Astrocyte (in vitro differentiated cells and primary cell): ENCODE data around the gene TTF2. TPM values are rescaled to one million over a fixed set of nuclear protein-coding genes. Genes with fewer than 3 reads are reported as not detected.

ENCODE experiments used
- DNase-seq: peaks from one replicate; pipeline ENCODE4 v3.0.0-alpha.2; 2010; ENCODE audit warnings: low read depth
- FAIRE-seq: peaks from 2 replicates; lab custom pipeline; 2011; peaks lifted over from hg19 to GRCh38; lab: Jason Lieb, UNC
- H2AFZ ChIP-seq: 2 replicates; pipeline ENCODE4 v1.6.0; 2012; ENCODE audit warnings: low read depth, low read length, inconsistent platforms
- H3K27ac ChIP-seq: 2 replicates; pipeline ENCODE4 v1.5.1; 2011; ENCODE audit warnings: low read depth, low read length, inconsistent platforms
- H3K27me3 ChIP-seq: 2 replicates; pipeline ENCODE4 v1.6.0; 2011; ENCODE audit warnings: low read length, inconsistent platforms; ENCODE audit not compliant: insufficient read depth
- H3K36me3 ChIP-seq: 2 replicates; pipeline ENCODE4 v1.5.1; 2011; ENCODE audit warnings: low read length, inconsistent platforms; ENCODE audit not compliant: insufficient read depth
- H3K4me1 ChIP-seq: 2 replicates; pipeline ENCODE4 v1.5.1; 2011; ENCODE audit warnings: low read length, inconsistent platforms; ENCODE audit not compliant: insufficient read depth
- H3K4me2 ChIP-seq: 2 replicates; pipeline ENCODE4 v1.6.0; 2012; ENCODE audit warnings: low read length, inconsistent platforms
- H3K4me3 ChIP-seq: 2 replicates; pipeline ENCODE4 v1.5.1; 2011; ENCODE audit warnings: low read depth, mild to moderate bottlenecking, low read length, inconsistent platforms; ENCODE audit not compliant: insufficient read depth
- H3K79me2 ChIP-seq: 2 replicates; pipeline ENCODE4 v1.6.0; 2012; ENCODE audit warnings: mild to moderate bottlenecking, low read length, inconsistent platforms; ENCODE audit not compliant: insufficient read depth
- H3K9ac ChIP-seq: 2 replicates; pipeline ENCODE4 v1.6.0; 2012; ENCODE audit warnings: mild to moderate bottlenecking, low read length, inconsistent platforms
- H3K9me3 ChIP-seq: 2 replicates; pipeline ENCODE4 v1.5.1; 2012; ENCODE audit warnings: low read depth, mild to moderate bottlenecking, low read length, inconsistent platforms; ENCODE audit not compliant: insufficient read depth
- H4K20me1 ChIP-seq: 2 replicates; pipeline ENCODE4 v1.6.0; 2012; ENCODE audit warnings: low read length, inconsistent platforms; ENCODE audit not compliant: insufficient read depth
- H3K27ac Mint-ChIP-seq: one replicate; pipeline ENCODE4 v1.8.0; 2021; ENCODE audit warnings: mild to moderate bottlenecking, mixed read lengths; ENCODE audit not compliant: unreplicated experiment
- H3K27me3 Mint-ChIP-seq: one replicate; pipeline ENCODE4 v1.8.0; 2021; ENCODE audit warnings: low read depth, mixed read lengths; ENCODE audit not compliant: unreplicated experiment
- H3K36me3 Mint-ChIP-seq: one replicate; pipeline ENCODE4 v1.8.0; 2021; ENCODE audit warnings: low read depth, mixed read lengths; ENCODE audit not compliant: unreplicated experiment
- H3K4me1 Mint-ChIP-seq: one replicate; pipeline ENCODE4 v1.8.0; 2021; ENCODE audit warnings: low read depth, mixed read lengths; ENCODE audit not compliant: unreplicated experiment
- H3K4me3 Mint-ChIP-seq: one replicate; pipeline ENCODE4 v1.8.0; 2021; ENCODE audit warnings: mild to moderate bottlenecking, moderate library complexity, mixed read lengths; ENCODE audit not compliant: unreplicated experiment
- H3K9me3 Mint-ChIP-seq: one replicate; pipeline ENCODE4 v1.8.0; 2021; ENCODE audit warnings: mild to moderate bottlenecking, mixed read lengths; ENCODE audit not compliant: unreplicated experiment
- CTCF ChIP-seq: IDR thresholded peaks from 2 replicates; pipeline ENCODE4 v1.5.1; 2011; ENCODE audit warnings: low read depth, mild to moderate bottlenecking, inconsistent platforms, low read length, moderate library complexity; ENCODE audit not compliant: insufficient read depth
- EZH2 ChIP-seq: IDR thresholded peaks from 2 replicates; pipeline ENCODE4 v1.6.1; 2012; ENCODE audit warnings: mild to moderate bottlenecking, low read length, inconsistent platforms; ENCODE audit not compliant: insufficient read depth
- total RNA-seq: library from RNA; stranded (reverse); gene quantifications from 2 replicates; pipeline ENCODE4 v1.2.1, GENCODE V29; 2021

TTF2 gene
- total RNA-seq, 1 donor from 2014 or later: 23.4 TPM

- TF ChIP-seq EZH2: no peak
- TF ChIP-seq CTCF: no peak
- H3K27ac Mint-ChIP-seq: no peak overlapping the region
- no peaks in the 10 kb centered on the region for H3K4me1 ChIP-seq
- H3K9me3 Mint-ChIP-seq: peaks cover 4% of the 10 kb centered on the region
- no peak overlapping the region for H3K4me3 ChIP-seq
- no peak overlapping the region for H3K4me2 ChIP-seq
- no peaks in the 10 kb centered on the region for H4K20me1 ChIP-seq
- FAIRE-seq (no peak), DNase-seq (no peak)
- no peak overlapping the region for H3K27ac ChIP-seq
- no peak overlapping the region for H3K4me3 Mint-ChIP-seq
- no peaks in the 10 kb centered on the region for H3K79me2 ChIP-seq
- no peaks in the 10 kb centered on the region for H3K27me3 ChIP-seq
- no peak overlapping the region for H2AFZ ChIP-seq
- H3K36me3 ChIP-seq: no peaks in the 10 kb centered on the region
- no peak overlapping the region for H3K9ac ChIP-seq
- H3K9me3 ChIP-seq: no peaks in the 10 kb centered on the region
- peaks cover 7% of the 10 kb centered on the region for H3K36me3 Mint-ChIP-seq
- peaks cover 2% of the 10 kb centered on the region for H3K27me3 Mint-ChIP-seq
- H3K4me1 Mint-ChIP-seq: peaks cover 8% of the 10 kb centered on the region
Measured at GRCh38 chr1:117030271-117030877, 29.8 kb upstream of the TTF2 start.

DNA sequence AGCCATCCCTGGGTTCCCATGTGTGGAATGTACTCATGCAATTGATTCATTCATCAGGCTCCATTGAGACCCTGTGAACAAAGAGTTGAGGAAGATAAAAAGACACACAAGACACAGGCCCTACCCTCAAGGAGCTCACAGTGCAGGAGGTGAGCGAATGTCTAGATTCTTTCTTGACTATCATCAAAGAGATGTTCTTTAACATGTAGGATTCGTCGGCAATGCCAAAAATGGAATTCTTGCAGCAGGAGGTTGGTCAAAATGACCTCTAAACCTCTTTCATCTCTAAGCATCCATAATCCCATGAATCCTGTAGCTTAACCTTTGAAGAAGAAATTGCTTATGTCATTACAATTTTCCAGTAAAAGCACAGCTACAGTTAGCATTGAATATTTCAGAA is 27.9 kb upstream of the TTF2 start:
- Histone ChIP-seq H4K20me1 (no peaks in the 10 kb centered on the region), H3K9ac (no peak overlapping the region), H2AFZ (no peak overlapping the region), H3K9me3 (no peaks in the 10 kb centered on the region), H3K79me2 (no peaks in the 10 kb centered on the region), H3K36me3 (no peaks in the 10 kb centered on the region), H3K4me1 (no peaks in the 10 kb centered on the region), H3K27ac (no peak overlapping the region), H3K4me3 (no peak overlapping the region), H3K4me2 (no peak overlapping the region), H3K27me3 (no peaks in the 10 kb centered on the region)
- peaks cover 4% of the 10 kb centered on the region for H3K9me3 Mint-ChIP-seq
- H3K4me1 Mint-ChIP-seq: peaks cover 6% of the 10 kb centered on the region
- TF ChIP-seq CTCF (no peak), EZH2 (no peak)
- FAIRE-seq (no peak), DNase-seq (no peak)
- H3K4me3 Mint-ChIP-seq: no peak overlapping the region
- no peak overlapping the region for H3K27ac Mint-ChIP-seq
- peaks cover 2% of the 10 kb centered on the region for H3K27me3 Mint-ChIP-seq
- H3K36me3 Mint-ChIP-seq: peaks cover 7% of the 10 kb centered on the region
